ENCODE measurements around the gene GMDS.

GMDS gene

GRCh38 chr6:2240961-2241360 lies 4.4 kb downstream of the GMDS start:
- no peak for DNase-seq (ENCODE audit: low spot score)

DNA sequence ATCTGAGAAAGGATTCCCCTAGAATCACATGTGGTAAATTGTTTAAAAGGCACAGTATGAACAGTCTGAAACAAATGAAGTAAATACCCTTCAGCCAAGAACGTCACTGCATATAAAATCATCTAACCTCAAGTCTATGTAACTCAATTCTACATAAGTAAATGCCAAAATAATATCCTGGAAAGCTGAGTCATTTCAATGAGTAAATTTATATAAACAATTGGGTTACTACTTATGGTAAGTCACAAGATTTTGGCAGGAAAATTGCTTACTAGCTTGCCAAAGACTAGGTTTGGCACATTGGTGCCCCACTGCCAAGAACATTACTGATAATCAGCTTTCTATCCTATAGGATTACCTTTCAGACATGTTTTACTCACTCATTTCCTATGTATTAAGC lies 8.4 kb downstream of the GMDS start:
- no peak for DNase-seq (ENCODE audit: low spot score)

DNA sequence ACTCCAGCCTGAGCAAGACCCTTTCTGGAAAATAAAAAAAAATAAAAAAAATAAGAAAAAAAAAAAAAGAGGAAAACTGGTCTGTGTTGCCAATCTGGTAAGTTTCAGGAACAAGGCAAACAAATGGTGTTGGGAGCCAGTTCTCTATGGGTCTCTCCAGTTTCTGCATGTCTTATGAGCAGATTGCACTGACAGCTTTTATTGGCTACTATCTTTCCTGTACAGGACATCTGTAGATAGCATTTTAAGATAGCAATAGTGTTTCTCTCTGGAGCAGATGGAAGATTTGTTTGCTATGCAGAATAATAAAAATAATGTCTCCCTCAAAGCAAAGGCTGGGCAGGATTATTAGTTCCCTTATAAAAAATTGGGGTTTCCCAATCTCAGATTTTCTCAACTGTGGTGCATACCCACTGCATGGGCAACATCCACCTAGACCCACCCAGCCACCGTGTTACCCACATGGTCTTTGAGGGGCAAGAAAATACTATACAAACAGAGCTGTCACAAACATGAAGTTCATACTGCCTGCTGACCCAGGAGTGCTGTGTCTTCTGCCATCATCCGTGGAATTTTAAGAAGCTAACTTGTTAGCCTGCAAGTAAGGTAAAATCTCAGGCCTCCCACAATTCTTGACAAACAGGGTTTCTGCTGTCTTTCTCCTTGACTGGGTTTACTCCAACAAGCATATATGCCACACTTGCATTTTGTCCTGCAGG lies 9.5 kb downstream of the GMDS start:
- no peak for DNase-seq (ENCODE audit: low spot score)

GRCh38 chr6:2232445-2232844 lies 13.0 kb downstream of the GMDS start:
- no peak for DNase-seq (ENCODE audit: low spot score)

- DNase-seq (ENCODE audit: low spot score), result no peak
Observed at GRCh38 chr6:2231438-2231837, 14.0 kb downstream of the GMDS start.

DNA sequence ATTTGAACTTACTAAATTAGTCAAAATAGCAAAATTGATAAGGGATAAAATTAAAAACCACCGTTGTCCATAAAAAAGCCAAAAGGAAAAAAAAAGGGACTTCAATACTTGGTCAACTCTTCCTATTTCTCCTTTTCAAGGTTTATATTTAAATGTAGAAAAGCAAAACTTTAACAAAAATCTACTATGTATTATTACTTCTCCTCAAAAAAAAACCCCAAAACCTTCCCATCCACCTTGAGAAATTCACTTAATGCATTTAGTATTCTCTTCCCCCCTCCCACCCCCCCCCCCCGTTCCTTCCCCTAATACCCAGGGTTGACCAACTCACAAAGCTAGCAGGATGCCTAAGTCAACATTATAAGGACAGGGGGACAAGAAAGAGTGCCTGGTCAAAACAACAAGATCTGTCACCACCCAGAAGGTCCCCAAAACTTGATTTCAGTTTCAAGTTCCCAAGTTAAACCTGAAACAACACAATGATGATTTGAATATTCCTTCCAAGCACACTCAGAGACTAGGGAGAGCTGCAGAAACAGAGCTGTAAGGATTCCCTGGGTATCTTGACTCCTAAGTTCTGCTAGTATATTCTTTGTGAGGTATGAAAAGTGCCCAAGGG lies 14.6 kb downstream of the GMDS start:
- no peak for DNase-seq (ENCODE audit: low spot score)

DNA sequence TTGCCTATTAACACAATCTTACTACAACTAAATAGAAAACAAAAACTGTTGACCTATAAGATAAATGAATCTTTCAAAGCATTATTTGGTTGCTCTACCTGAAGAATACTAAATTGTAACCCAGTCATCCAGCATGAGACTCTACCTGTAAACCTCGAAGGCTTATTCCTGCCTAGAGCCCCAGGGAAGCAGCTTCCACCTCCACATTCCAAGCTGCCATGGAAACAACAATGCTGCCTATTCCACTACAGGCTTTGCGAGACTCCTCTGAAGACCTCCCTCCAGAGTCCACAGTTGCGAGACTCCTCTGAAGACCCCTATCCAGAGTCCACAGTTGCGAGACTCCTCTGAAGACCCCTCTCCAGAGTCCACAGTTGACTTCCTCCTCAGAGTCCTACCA lies 15.7 kb downstream of the GMDS start:
- no peak for DNase-seq (ENCODE audit: low spot score)

DNA sequence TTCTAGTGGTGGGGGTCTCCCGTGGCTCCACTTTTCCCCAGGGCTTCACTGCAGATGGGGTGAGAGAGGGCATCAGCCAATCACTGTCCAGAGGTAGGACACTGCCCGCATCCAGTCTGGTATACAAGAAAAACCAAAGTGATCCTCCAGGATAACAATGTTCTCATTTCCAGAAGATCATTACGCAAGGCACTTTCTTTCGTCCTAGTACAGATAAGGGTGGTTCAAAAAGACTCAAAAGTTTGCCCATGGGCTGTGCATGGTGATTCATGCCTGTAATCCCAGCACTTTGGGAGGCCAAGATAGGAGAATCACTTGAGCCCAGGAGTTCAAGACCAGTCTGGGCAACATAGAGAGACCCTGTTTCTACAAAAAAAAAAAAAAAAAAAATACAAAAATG lies 16.4 kb downstream of the GMDS start:
- no peak for DNase-seq (ENCODE audit: low spot score)

- DNase-seq (ENCODE audit: low spot score), result no peak
Observed at GRCh38 chr6:2228392-2228791, 17.0 kb downstream of the GMDS start.

DNA sequence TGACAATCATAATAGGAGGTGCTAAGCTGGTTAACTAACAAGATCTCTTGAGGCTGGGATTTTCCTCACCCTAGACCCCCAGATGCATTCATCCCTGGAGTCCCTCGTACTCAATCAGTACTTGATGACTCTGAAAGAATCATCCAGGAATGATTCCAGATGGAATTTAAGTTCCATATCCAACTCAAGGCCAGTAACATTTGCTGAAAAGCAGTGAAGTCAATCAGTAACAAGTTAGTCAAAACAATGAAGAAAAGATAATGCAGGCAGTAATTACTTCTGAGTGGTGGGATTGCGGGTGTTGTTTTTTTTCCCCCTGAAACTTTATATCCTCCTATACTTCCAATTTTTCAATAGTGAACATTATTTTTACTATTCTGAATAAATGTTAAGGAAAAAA lies 18.6 kb downstream of the GMDS start:
- no peak for DNase-seq (ENCODE audit: low spot score)

DNA sequence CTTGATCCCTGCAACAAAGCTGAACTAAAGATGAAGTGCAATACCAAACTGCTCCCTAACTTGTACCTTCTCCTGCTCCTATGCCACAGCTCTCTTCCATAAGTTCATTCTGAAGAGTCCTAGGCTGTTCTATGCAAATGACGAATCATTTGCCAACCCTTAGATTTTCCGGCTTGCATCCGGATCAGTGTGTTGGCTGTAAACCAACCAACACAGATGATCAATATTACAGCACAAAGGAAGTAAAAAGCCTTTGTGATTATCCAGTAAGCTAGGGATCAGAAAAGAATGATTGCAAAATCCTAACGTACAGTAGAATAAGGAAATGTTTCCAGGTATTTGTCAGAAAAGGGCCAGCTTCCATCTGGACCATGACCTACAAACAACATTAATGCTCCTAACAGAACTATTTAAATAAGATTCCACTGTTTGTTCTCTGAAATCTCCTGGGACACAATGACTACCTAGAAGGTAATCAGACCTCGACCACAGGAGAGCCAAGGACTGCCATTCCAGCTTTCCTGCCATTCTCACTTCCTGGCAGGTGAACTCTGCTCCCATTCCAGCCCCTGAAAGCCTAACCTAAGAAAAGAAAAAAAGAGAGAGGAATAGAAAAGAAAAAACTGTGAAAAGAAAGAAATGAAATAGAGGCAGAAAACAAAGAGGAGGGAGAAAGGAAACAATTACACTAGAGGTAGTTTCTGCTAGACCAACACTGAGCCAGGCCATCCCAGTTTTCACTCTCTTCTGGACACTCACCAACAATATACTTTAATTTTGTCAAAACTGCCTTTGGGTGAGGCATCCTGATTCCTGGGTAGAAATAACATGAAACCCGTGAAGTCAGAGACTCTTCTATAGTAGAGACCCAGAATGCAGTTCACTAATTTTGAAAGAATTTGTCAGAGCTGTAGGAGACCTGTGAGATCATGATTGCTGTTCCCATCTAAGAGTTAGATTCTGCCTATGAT lies 19.7 kb downstream of the GMDS start:
- DNase-seq (ENCODE audit: low spot score), result no peak

- no peak for DNase-seq (ENCODE audit: low spot score)
Observed at GRCh38 chr6:2224847-2225382, 20.5 kb downstream of the GMDS start.

DNA sequence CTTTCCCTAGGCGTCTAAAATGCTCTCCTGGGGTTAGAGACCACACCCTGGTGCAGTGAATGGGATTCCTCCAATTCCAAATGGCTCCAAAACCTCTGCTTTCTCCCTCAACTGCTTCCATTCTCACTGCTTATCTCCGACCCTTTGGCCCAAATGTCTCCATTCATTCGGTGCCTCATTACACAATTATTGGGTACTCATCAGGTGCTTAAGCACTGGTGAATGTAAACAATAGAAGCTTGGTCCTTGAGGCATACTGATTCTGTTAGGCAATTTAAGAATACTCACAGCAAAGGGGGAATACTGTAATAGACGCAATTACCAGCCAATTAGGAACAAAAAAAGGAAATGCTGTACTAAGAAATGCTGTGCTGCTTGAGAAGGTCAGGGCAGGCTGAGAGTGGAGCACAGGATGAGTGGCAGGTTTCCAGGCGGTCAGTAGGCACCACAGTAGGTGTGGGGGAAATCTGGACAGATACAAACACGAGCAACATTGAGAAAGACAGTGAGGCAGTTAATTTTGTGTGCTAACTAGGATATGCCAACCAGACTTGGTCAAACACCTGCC lies 23.0 kb downstream of the GMDS start:
- no peak for DNase-seq (ENCODE audit: low spot score)

- DNase-seq (ENCODE audit: low spot score), result no peak
Observed at GRCh38 chr6:2221726-2222274, 23.6 kb downstream of the GMDS start.

GRCh38 chr6:2220154-2220553 lies 25.3 kb downstream of the GMDS start:
- no peak for DNase-seq (ENCODE audit: low spot score)

DNA sequence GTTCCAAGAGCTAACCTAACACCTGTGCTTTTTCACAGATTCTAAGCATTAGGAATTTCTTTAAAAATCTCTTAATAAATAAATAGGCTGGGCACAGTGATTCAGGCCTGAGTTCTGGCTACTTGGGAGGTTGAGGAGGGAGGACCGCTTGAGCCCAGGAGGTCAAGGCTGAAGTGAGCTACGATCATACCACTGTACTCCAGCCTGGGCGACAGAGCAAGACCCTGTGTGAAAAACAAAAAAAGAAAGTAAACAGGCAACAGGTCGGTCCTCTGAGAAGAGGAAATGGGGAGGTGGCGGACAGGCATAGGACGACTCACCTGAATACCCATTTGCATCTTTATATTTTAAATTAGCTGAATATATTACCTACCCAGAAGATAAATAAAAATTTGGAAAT lies 26.5 kb downstream of the GMDS start:
- no peak for DNase-seq (ENCODE audit: low spot score)

DNA sequence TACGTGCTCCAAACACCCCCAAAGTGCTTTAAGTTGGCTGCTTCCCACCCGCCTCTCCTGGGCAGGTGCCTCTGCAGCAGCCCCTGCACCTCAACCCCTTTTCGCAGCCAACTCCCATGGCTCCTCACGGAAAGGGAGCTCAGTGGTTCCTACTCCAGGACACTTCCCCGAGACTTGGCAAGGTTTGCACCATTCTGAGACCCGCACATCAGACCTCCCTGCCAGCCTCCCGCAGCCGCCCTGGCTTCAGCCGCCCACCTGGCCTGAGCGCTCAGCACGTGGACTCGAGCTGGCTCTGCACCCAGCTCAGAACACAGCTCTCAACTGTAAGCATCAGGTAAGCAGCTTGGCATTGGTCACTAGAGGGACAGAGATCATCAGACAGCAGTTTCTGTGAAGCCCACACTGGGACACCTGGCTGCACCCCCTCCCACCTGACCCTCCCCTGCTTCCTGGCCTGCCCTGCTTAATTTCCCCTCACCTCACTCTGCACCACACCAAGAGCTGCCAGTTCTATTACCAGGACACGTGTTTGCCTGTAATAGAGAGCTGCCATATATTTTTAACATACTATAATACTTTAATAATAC lies 28.5 kb downstream of the GMDS start:
- no peak for DNase-seq (ENCODE audit: low spot score)

DNA sequence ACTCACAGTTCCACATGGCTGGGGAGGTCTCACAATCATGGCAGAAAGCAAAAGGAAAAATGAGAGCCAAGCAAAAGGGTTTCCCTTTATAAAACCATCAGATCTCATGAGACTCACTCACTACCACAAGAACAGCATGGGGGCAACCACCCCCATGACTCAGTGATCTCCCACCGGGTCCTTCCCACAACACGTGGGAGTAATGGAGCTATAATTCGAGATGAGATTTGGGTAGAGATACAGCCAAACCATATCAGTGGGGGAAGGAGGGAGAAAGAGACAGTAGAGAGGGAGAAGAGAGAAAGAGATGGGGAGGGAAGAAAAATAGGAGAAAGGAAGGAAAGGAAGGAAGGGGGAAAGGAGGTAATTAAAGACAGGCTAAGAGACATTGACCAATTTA lies 30.1 kb downstream of the GMDS start:
- no peak for DNase-seq (ENCODE audit: low spot score)

DNA sequence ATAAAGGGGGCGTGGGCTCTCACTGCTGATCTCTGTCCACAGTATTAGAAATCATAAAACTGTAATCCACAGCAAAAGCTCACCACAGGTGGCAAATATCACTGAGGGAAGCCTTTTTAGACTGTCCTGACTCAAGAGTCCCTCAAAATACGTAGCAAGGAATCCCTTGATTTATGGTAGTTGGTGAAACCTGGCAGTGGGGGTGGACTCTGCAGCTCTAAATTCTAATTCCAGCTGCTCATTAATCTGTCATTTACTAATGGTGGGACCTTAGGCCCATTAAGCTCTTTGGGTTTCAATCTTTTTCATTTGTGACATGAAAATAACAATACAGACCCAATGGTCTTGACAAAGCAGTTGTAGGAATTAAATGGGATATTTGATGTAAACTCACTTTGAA lies 32.3 kb downstream of the GMDS start:
- DNase-seq (ENCODE audit: low spot score), result no peak

DNA sequence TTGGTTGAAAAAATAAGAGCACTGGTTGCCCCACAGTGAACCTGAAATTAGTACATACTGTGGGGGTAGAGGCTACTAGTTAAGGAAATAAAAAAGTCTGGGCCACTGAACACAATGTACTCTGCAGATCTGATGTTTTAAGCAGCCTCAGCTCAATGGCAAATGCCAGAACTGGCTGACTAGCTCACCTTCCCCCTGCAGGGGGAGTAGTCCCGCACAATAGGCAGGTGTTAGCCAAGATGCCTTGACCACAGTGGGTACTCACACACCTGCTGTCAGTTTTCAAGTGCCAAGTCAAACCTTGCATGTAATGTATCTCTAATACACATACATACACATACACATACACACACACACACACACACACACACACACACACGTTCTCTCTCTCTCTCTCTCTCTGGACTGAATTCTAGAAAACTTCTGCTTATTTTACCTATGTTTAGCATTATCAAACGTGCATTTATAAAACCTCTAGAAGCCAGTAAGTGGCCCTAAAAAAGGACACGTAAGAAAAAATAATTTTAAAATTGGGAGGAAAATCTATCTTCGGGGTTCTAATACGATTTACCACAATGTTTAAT lies 36.1 kb downstream of the GMDS start:
- no peak for DNase-seq (ENCODE audit: low spot score)

DNA sequence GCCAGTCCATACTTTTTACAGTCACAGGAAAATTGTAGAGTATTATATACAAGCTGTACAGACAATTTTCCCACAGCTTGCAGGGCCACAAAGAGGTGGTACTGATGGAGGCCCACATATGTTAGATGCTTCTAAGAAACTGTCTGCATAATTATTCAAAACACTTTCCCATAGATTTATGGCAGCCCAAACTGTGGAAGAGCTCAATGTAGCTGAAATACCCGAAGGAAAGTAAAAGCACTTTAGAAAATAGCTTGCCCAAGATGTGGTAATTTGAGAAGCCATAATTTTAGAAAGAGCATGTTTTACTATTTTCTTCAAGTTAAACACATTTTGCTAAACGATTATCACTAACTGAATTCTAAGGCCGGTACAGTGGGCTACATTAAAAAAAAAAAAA lies 36.9 kb downstream of the GMDS start:
- DNase-seq (ENCODE audit: low spot score), result no peak
